Measurements from ENCODE around the gene CABLES1.

DNA sequence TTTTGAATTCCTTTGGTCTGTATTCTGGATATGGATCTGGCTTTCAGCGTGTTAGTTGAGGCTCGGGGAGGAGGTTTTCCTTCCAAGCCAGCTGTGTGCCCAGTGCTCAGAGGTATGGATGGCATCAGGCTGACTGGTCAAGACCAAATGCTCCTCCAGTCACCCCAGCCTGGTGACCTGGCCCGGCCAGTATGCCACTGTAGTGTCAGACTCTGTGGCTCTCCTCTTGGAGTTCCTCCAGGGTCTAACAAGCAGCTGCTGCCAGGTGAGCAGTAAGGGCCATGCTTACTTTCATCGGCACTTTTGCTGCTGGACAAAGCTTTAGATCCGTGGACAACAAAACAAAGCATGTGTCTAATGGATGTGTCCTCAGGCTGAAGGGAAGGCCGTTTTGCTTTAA lies 44.1 kb downstream of the CABLES1 start:
- TF ChIP-seq, protein P1, sequence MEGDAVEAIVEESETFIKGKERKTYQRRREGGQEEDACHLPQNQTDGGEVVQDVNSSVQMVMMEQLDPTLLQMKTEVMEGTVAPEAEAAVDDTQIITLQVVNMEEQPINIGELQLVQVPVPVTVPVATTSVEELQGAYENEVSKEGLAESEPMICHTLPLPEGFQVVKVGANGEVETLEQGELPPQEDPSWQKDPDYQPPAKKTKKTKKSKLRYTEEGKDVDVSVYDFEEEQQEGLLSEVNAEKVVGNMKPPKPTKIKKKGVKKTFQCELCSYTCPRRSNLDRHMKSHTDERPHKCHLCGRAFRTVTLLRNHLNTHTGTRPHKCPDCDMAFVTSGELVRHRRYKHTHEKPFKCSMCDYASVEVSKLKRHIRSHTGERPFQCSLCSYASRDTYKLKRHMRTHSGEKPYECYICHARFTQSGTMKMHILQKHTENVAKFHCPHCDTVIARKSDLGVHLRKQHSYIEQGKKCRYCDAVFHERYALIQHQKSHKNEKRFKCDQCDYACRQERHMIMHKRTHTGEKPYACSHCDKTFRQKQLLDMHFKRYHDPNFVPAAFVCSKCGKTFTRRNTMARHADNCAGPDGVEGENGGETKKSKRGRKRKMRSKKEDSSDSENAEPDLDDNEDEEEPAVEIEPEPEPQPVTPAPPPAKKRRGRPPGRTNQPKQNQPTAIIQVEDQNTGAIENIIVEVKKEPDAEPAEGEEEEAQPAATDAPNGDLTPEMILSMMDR (IDR thresholded peaks at IDR 0.05): no peak
- no peak for TF ChIP-seq POLR2A (IDR thresholded peaks at IDR 0.05)
